Esophagus muscularis mucosa (tissue), 4 donors: ENCODE data around the gene KIF16B.

ENCODE experiments used
- EP300 ChIP-seq: sonication (generic); formaldehyde crosslinking; IDR thresholded peaks from one replicate; pipeline ENCODE4 v1.6.1; 2017; ENCODE audit warnings: antibody characterized with exemption
- POLR2A ChIP-seq: fragments of 450-650 bp; IDR thresholded peaks from one replicate; pipeline ENCODE4 v1.6.1; 2017; ENCODE audit warnings: antibody characterized with exemption, moderate library complexity, mild to moderate bottlenecking, low read depth
- POLR2AphosphoS5 ChIP-seq, 2 donors: sonication (generic); formaldehyde crosslinking; IDR thresholded peaks; one replicate each; pipeline ENCODE4 v1.6.1; 2017; ENCODE audit warnings: antibody characterized with exemption in 2 of 2
- TF ChIP-seq, protein P1 (sequence below), 3 experiments: fragments of 200-600 bp in 2 of 3; fragments of 450-650 bp in 1 of 3; sonication (generic) in 2 of 3; IDR thresholded peaks; one replicate each; pipeline ENCODE4 v1.5.1; 2017 to 2019; ENCODE audit warnings: antibody characterized with exemption in 3 of 3, mild to moderate bottlenecking in 2 of 3, moderate library complexity in 1 of 3

DNA sequence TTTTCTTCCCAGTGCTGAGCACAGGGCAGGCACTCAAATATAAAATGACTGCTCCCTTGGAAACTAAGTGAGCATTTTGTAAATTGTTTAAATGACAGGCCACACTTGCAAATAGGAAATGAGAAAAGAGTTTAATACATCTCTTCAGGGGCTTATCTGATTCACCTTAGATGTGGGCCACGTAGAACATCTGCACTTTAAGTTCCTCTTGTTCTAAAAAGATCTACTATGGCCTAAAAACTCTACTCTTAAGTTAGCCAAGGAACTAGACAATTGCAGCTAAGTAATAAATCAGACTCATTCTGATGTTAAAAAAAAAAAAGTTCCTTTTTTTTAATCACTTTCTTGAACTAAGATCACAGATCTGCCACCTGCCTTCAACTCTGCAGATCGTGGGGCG, 126.3 kb downstream of the KIF16B start:
- TF ChIP-seq, protein P1, sequence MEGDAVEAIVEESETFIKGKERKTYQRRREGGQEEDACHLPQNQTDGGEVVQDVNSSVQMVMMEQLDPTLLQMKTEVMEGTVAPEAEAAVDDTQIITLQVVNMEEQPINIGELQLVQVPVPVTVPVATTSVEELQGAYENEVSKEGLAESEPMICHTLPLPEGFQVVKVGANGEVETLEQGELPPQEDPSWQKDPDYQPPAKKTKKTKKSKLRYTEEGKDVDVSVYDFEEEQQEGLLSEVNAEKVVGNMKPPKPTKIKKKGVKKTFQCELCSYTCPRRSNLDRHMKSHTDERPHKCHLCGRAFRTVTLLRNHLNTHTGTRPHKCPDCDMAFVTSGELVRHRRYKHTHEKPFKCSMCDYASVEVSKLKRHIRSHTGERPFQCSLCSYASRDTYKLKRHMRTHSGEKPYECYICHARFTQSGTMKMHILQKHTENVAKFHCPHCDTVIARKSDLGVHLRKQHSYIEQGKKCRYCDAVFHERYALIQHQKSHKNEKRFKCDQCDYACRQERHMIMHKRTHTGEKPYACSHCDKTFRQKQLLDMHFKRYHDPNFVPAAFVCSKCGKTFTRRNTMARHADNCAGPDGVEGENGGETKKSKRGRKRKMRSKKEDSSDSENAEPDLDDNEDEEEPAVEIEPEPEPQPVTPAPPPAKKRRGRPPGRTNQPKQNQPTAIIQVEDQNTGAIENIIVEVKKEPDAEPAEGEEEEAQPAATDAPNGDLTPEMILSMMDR (IDR thresholded peaks at IDR 0.05) = no peak
- TF ChIP-seq POLR2AphosphoS5 (IDR thresholded peaks at IDR 0.05) = no peak
- TF ChIP-seq POLR2A = no peak
- no peak for TF ChIP-seq EP300
